ENCODE measurements around the gene FHIT.
A peak's percentile ranks its signal among the peaks of the same experiment; 100 is the strongest.

- TF ChIP-seq POLR2AphosphoS5 (IDR thresholded peaks at IDR 0.05; ENCODE audit: low read length): no peak
- TF ChIP-seq ZZZ3 (IDR thresholded peaks at IDR 0.05; ENCODE audit: control insufficient read depth, insufficient read length, low read depth): no peak
- no peak for TF ChIP-seq ZBTB11 (CRISPR knock-in tag; IDR thresholded peaks at IDR 0.05)
- TF ChIP-seq EP300 (IDR thresholded peaks at IDR 0.05; ENCODE audit: borderline replicate concordance in 1 of 2, control insufficient read depth in 1 of 2, low read depth in 2 of 2, low read length in 2 of 2): no peak
- TF ChIP-seq ZBTB33 (IDR thresholded peaks at IDR 0.05): no peak
- TF ChIP-seq ZBTB40 (IDR thresholded peaks at IDR 0.05; ENCODE audit: borderline replicate concordance): peak; percentile 72
- no peak for TF ChIP-seq CTCF (IDR thresholded peaks at IDR 0.05 in 2 of 3, conservative IDR thresholded peaks at IDR 0.05 in 1 of 3; ENCODE audit: control insufficient read depth in 2 of 3, extremely low read depth in 1 of 3, insufficient read depth in 1 of 3, low read depth in 3 of 3, low read length in 3 of 3)
- TF ChIP-seq IRF3 (IDR thresholded peaks at IDR 0.05): no peak
- no peak for TF ChIP-seq NFXL1 (IDR thresholded peaks at IDR 0.05; ENCODE audit: borderline replicate concordance)
- no peak for TF ChIP-seq ELK1 (IDR thresholded peaks at IDR 0.05; ENCODE audit: low read depth, low read length)
- TF ChIP-seq REST (IDR thresholded peaks at IDR 0.05; ENCODE audit: low read depth, low read length): no peak
- no peak for TF ChIP-seq NRF1 (conservative IDR thresholded peaks at IDR 0.05; ENCODE audit: low read depth, low read length)
Observed at GRCh38 chr3:60513241-60513640, 738.0 kb downstream of the FHIT start.
